Activated naive CD8-positive, alpha-beta T cell treated with anti-CD3 and anti-CD28 coated beads, Interleukin-2, amount 50 U/mL, for 24 hours (primary cell): ENCODE measurements around the gene HOXD3.

ENCODE experiments used
- ATAC-seq: fragments of 150-1000 bp; cut with Tn5 transposase; one replicate; pipeline ENCODE4 v1.10.0; 2021
- DNase-seq: peaks from one replicate; pipeline ENCODE4 v3.0.0; 2021
- H3K27ac Mint-ChIP-seq: one replicate; pipeline ENCODE4 v1.8.0; 2021; ENCODE audit warnings: mild to moderate bottlenecking, mixed read lengths
- H3K27me3 Mint-ChIP-seq: one replicate; pipeline ENCODE4 v1.8.0; 2021; ENCODE audit warnings: mixed read lengths
- H3K36me3 Mint-ChIP-seq: one replicate; pipeline ENCODE4 v1.8.0; 2021; ENCODE audit warnings: low read depth, mixed read lengths
- H3K4me1 Mint-ChIP-seq: one replicate; pipeline ENCODE4 v1.8.0; 2021; ENCODE audit warnings: mixed read lengths
- H3K4me3 Mint-ChIP-seq: one replicate; pipeline ENCODE4 v1.8.0; 2021; ENCODE audit warnings: mild to moderate bottlenecking, moderate library complexity, mixed read lengths
- H3K9me3 Mint-ChIP-seq: one replicate; pipeline ENCODE4 v1.8.0; 2021; ENCODE audit warnings: mixed read lengths

HOXD3 gene

DNA sequence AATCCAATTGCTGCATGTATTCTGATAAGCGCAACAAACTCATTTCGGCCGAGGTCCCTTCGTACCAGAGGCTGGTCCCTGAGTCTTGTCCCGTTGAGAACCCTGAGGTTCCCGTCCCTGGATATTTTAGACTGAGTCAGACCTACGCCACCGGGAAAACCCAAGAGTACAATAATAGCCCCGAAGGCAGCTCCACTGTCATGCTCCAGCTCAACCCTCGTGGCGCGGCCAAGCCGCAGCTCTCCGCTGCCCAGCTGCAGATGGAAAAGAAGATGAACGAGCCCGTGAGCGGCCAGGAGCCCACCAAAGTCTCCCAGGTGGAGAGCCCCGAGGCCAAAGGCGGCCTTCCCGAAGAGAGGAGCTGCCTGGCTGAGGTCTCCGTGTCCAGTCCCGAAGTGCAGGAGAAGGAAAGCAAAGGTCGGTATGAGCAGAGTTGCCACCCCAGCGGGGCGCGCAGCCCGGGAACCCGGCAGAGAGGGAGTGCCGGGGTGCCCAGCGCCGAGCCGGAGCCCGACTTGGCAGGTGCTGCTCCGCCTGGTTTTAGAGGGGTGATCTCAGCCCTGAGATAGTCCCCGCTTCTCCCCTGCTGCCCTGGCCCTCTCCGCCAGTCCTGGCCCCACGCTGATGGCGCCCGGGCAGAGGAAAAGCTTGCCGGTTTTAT is 39.8 kb upstream of the HOXD3 start:
- ATAC-seq (no peak), DNase-seq (no peak)
- Mint-ChIP-seq H3K9me3 (peaks cover 19% of the 10 kb centered on the region), H3K36me3 (peaks cover 5% of the 10 kb centered on the region), H3K27me3 (peaks cover 89% of the 10 kb centered on the region), H3K27ac (no peak overlapping the region), H3K4me1 (peaks cover 4% of the 10 kb centered on the region), H3K4me3 (no peak overlapping the region)

DNA sequence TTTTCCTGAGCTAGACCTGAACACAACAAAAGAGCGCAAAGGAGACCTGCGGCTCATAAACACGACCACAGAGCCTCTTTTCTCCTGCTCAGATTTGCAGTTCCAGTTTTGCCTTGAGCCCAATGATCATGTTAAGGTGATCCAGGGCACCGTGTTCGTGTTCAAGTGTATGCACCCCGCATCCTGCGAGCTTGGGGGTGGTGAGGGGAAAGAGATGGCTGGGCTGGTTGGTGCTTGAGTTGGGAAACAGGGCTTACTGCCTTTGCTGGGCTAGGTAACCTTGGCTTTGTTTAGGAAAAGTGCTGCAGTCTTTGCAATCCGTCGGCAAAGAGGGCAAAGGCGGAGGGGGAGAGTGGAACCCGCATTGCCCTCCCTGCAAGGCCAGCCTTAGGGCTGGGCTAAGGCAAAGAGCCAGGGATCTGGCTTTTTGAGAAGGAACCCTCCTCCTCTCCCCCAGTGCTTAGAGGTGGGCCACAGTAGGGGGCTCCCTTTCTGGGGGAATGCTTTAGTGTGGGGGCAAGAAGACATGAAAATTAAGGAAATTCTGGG is 39.2 kb upstream of the HOXD3 start:
- H3K27me3 Mint-ChIP-seq: peaks cover 86% of the 10 kb centered on the region
- H3K27ac Mint-ChIP-seq: no peak overlapping the region
- peaks cover 19% of the 10 kb centered on the region for H3K9me3 Mint-ChIP-seq
- peaks cover 6% of the 10 kb centered on the region for H3K4me1 Mint-ChIP-seq
- no peak overlapping the region for H3K4me3 Mint-ChIP-seq
- ATAC-seq (no peak), DNase-seq (no peak)
- H3K36me3 Mint-ChIP-seq: peaks cover 5% of the 10 kb centered on the region

GRCh38 chr2:176118601-176119339 is 38.3 kb upstream of the HOXD3 start:
- Mint-ChIP-seq H3K4me3 (no peak overlapping the region), H3K9me3 (peaks cover 12% of the 10 kb centered on the region), H3K27ac (no peak overlapping the region), H3K27me3 (peaks cover 84% of the 10 kb centered on the region), H3K36me3 (peaks cover 5% of the 10 kb centered on the region), H3K4me1 (peaks cover 7% of the 10 kb centered on the region)
- no peak for ATAC-seq
- DNase-seq: no peak

DNA sequence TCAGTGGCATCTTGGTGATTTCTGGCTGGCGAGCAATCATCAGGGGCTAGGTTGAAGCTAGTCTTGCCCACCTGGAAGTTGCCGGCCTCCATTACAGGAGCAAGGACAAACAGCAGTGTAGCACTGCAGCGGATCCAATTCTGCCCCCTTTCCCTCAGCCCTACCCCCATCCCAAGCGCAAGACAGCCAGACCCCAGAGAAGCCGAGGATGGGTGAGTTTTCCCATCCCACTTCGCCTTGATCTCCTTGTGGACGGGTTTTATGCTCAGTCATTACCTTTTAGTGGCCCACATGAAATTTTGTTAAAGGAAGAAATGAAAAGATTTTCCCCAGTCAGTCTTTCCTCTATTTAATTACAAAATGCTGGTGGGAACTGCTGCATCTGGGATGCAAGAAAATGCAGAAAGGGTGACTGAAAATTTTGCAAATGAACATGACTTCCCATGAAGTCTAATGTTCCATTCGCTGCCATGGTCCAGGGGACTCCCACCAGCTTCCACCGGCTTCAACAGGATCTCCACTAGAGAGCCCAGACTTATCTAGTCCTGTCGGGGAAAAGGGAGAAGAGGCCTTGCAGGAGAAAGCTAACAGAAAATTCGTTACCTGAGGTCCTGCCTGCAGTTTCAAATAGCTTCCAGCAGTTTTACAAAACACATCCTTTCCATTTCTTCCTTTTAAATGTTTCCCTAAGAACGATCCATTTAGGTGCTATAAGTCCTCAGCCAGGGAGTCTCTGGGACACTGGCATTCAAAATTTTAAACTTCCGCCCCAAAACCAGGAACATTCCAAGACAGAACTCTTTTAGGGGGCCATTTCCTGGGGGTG is 36.5 kb upstream of the HOXD3 start:
- Mint-ChIP-seq H3K4me3 (no peak overlapping the region), H3K27me3 (peaks cover 85% of the 10 kb centered on the region), H3K36me3 (peaks cover 5% of the 10 kb centered on the region), H3K27ac (no peak overlapping the region), H3K9me3 (peaks cover 11% of the 10 kb centered on the region), H3K4me1 (peaks cover 9% of the 10 kb centered on the region)
- DNase-seq: no peak
- no peak for ATAC-seq

- DNase-seq (no peak), ATAC-seq (no peak)
- H3K9me3 Mint-ChIP-seq: peaks cover 8% of the 10 kb centered on the region
- H3K36me3 Mint-ChIP-seq: peaks cover 4% of the 10 kb centered on the region
- peaks cover 9% of the 10 kb centered on the region for H3K4me1 Mint-ChIP-seq
- H3K4me3 Mint-ChIP-seq: no peak overlapping the region
- H3K27ac Mint-ChIP-seq: no peak overlapping the region
- H3K27me3 Mint-ChIP-seq: peaks cover 84% of the 10 kb centered on the region
Observed at GRCh38 chr2:176121190-176122051, 35.7 kb upstream of the HOXD3 start.

DNA sequence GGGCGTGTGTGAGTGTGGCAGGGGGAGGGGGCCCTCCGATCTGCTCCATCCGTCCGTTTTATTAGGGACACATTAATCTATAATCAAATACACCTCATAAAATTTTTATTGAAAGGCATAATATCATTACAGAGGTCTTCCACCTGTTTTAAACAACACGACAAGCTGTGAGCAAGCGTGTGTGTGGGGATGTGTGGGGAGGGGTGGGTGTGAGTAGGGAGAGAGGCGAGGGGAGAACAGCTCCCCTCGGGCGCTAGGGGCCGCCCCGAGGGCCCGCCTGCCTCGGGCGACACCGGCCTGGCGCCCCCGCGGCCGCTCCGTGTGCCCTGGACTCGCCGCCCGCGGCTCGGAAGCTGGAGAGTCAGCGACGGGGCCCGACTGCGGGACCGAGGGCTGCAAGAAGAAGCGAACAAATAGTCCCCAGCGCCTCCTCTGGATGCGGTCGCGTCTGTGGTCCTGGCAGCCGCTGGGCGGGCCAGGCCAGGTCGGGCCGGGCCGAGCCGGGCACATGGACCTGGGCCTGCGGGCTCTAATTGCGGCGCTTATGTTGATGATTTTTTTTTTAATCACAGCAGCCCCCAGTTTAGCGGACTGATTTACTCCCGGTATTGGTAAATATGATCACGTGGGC is 34.9 kb upstream of the HOXD3 start:
- Mint-ChIP-seq H3K4me1 (peaks cover 11% of the 10 kb centered on the region), H3K27me3 (peaks cover 84% of the 10 kb centered on the region), H3K27ac (no peak overlapping the region), H3K9me3 (peaks cover 8% of the 10 kb centered on the region), H3K36me3 (peaks cover 4% of the 10 kb centered on the region), H3K4me3 (peak overlapping the region; percentile 26)
- no peak for ATAC-seq
- DNase-seq: no peak

- Mint-ChIP-seq H3K9me3 (peaks cover 8% of the 10 kb centered on the region), H3K4me1 (peaks cover 15% of the 10 kb centered on the region), H3K27ac (peak within 1 kb of the TSS; percentile 35), H3K27me3 (peaks cover 86% of the 10 kb centered on the region), H3K36me3 (peaks cover 4% of the 10 kb centered on the region), H3K4me3 (peak within 1 kb of the TSS; percentile 26)
- peak; percentile 15 for ATAC-seq
- DNase-seq: no peak
Observed at GRCh38 chr2:176122683-176123410, 34.3 kb upstream of the HOXD3 start, which contains the start of gene HOXD9. Gene HOXD9, plus strand, starts transcription at chr2:176122719. Its CDS starts 50 bp downstream, at chr2:176122769.

DNA sequence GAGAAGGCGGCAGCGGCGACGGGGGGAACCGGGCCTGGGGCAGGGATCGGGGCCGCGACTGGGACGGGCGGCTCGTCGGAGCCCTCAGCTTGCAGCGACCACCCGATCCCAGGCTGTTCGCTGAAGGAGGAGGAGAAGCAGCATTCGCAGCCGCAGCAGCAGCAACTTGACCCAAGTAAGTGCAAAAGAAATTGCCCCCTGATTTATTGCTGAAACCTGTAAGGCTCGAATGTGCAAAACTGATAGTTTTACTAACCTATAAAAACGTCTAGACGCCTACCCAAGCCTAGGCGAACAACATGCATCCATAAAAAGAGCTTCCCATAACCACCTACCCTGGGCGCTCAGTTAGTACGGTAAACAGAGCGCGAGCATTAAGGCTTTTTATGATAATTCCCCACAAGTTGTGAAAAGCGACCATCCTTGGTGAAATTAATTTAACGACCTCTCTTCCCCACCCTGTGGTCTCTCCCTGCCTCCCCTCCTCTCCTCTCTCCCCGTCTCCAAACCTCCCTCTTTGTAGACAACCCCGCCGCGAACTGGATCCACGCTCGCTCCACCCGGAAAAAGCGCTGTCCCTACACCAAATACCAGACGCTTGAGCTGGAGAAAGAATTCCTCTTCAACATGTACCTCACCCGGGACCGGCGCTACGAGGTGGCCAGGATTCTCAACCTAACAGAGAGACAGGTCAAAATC is 33.5 kb upstream of the HOXD3 start:
- ATAC-seq (no peak), DNase-seq (no peak)
- Mint-ChIP-seq H3K27ac (peak overlapping the region; percentile 35), H3K4me1 (peaks cover 18% of the 10 kb centered on the region), H3K9me3 (peaks cover 5% of the 10 kb centered on the region), H3K36me3 (peaks cover 4% of the 10 kb centered on the region), H3K27me3 (peaks cover 86% of the 10 kb centered on the region), H3K4me3 (no peak overlapping the region)

DNA sequence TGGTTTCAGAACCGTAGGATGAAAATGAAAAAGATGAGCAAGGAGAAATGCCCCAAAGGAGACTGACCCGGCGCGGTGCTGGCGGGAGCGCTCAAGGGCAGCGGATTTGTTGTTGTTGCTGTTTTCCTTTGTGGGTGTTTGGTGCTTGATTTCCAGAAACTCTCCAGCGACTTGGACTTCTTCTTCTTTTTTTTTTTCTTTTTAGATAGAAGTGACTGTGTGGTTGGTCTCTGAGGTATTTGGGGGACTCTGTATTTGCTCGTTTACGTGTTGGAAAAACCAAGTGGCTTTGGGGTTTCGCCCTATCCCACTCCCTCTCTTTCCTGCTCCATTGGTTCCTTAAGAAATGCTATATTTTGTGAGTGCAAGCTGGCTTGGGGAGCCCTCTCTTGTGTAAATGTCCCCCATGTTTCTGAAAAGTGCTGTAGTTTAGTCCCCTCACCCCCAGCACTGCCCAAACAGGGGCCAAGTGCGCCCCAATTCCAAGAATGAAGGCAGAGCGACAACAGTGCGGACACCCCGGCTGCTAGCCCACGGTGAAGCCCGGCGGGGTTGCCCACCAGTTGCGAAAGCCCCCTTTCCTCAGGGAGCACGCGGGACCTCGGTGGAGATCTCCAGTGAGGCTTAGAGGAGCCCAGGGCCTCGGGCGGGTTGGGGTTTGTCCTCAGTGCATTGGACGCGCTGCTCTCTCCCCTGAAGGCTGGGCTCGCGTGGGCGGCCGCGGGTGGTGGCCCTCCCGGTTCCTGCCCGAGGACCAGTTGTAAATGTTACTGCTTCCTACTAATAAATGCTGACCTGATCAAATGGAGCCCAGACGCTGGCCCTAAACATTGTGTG is 32.8 kb upstream of the HOXD3 start:
- H3K27ac Mint-ChIP-seq: no peak overlapping the region
- no peaks in the 10 kb centered on the region for H3K9me3 Mint-ChIP-seq
- peaks cover 86% of the 10 kb centered on the region for H3K27me3 Mint-ChIP-seq
- H3K36me3 Mint-ChIP-seq: no peaks in the 10 kb centered on the region
- H3K4me3 Mint-ChIP-seq: no peak overlapping the region
- H3K4me1 Mint-ChIP-seq: peaks cover 25% of the 10 kb centered on the region
- DNase-seq: no peak
- no peak for ATAC-seq

GRCh38 chr2:176124947-176125771 is 31.9 kb upstream of the HOXD3 start:
- ATAC-seq: no peak

GRCh38 chr2:176125772-176126054 is 31.4 kb upstream of the HOXD3 start:
- Mint-ChIP-seq H3K4me3 (no peak overlapping the region), H3K36me3 (no peaks in the 10 kb centered on the region), H3K27ac (no peak overlapping the region), H3K9me3 (no peaks in the 10 kb centered on the region), H3K4me1 (peaks cover 27% of the 10 kb centered on the region), H3K27me3 (peaks cover 75% of the 10 kb centered on the region)
- ATAC-seq (no peak), DNase-seq (no peak)

More at GRCh38 chr2:176124947-176125771, 31.9 kb upstream of the HOXD3 start:
- peaks cover 25% of the 10 kb centered on the region for H3K4me1 Mint-ChIP-seq
- DNase-seq: no peak
- H3K36me3 Mint-ChIP-seq: no peaks in the 10 kb centered on the region
- peaks cover 78% of the 10 kb centered on the region for H3K27me3 Mint-ChIP-seq
- no peak overlapping the region for H3K27ac Mint-ChIP-seq
- no peak overlapping the region for H3K4me3 Mint-ChIP-seq
- no peaks in the 10 kb centered on the region for H3K9me3 Mint-ChIP-seq
